ENCODE data around the gene SPOCK1. TPM values are rescaled to one million over a fixed set of nuclear protein-coding genes. Genes with fewer than 3 reads are reported as not detected.

The SPOCK1 gene
- total and polyA plus RNA-seq, 2 experiments from 2014 or later, result 268 to 471 TPM

- peaks cover 38% of the 10 kb centered on the region for H3K4me1 ChIP-seq (ENCODE audit: insufficient read depth)
- H3K36me3 ChIP-seq (ENCODE audit: low read depth), result no peaks in the 10 kb centered on the region
- TF ChIP-seq EZH2 (IDR thresholded peaks at IDR 0.05; ENCODE audit: insufficient read depth, poor library complexity, severe bottlenecking) (no peak), EZH2phosphoT487 (IDR thresholded peaks at IDR 0.05; ENCODE audit: insufficient read depth, low read depth) (no peak)
- no peaks in the 10 kb centered on the region for H3K9me2 ChIP-seq (ENCODE audit: insufficient read depth)
- DNase-seq, result no peak
- peaks cover 16% of the 10 kb centered on the region for H3F3A ChIP-seq (ENCODE audit: insufficient read depth)
- H3K27me3 ChIP-seq (replicated peaks; ENCODE audit: insufficient read depth), result no peaks in the 10 kb centered on the region
- in situ Hi-C loops (cut with MboI), result loop anchor here (25.0 kb wide), 1 partner anchor 497 kb away; no protein-coding TSS in a partner anchor
- H3K9me3 ChIP-seq (ENCODE audit: low read depth), result no peaks in the 10 kb centered on the region
- H3K27ac ChIP-seq, result peak overlapping the region; percentile 82; the same call in 1 of the 2 replicates
- H2AFZ ChIP-seq, result no peak overlapping the region
- peaks cover 42% of the 10 kb centered on the region for H3K79me2 ChIP-seq (ENCODE audit: insufficient read depth)
- no peak overlapping the region for H3K4me3 ChIP-seq
- 100% methylated on average over 2 of the region's 2 CpGs for WGBS, 2 experiments (ENCODE audit: low coverage in 1 of 2, low lambda C conversion rate in 2 of 2, missing lambda C conversion rate in 2 of 2)
- no peak overlapping the region for H3K9ac ChIP-seq
- H3K4me2 ChIP-seq (ENCODE audit: unreplicated experiment), result peak overlapping the region; percentile 80
- H4K20me1 ChIP-seq (ENCODE audit: insufficient read depth), result no peaks in the 10 kb centered on the region
These were observed 189.8 kb downstream of the SPOCK1 start for GRCh38 chr5:137309290-137309689.

GRCh38 chr5:137308311-137308710, 190.8 kb downstream of the SPOCK1 start:
- H3K4me1 ChIP-seq (ENCODE audit: insufficient read depth), result peaks cover 38% of the 10 kb centered on the region
- no peak for TF ChIP-seq EZH2 (IDR thresholded peaks at IDR 0.05; ENCODE audit: insufficient read depth, poor library complexity, severe bottlenecking)
- no peaks in the 10 kb centered on the region for H4K20me1 ChIP-seq (ENCODE audit: insufficient read depth)
- H3K4me2 ChIP-seq (ENCODE audit: unreplicated experiment), result no peak overlapping the region
- H3K27ac ChIP-seq, result no peak overlapping the region
- 95 to 100% methylated on average over 3 of the region's 3 CpGs for WGBS, 2 experiments (ENCODE audit: low coverage in 1 of 2, low lambda C conversion rate in 2 of 2, missing lambda C conversion rate in 2 of 2)
- H2AFZ ChIP-seq, result no peak overlapping the region
- no peak overlapping the region for H3K9ac ChIP-seq
- no peaks in the 10 kb centered on the region for H3K9me3 ChIP-seq (ENCODE audit: low read depth)
- H3K27me3 ChIP-seq (replicated peaks; ENCODE audit: insufficient read depth), result no peaks in the 10 kb centered on the region
- in situ Hi-C loops (cut with MboI), result loop anchor here (25.0 kb wide), 1 partner anchor 496 kb away; no protein-coding TSS in a partner anchor
- H3K79me2 ChIP-seq (ENCODE audit: insufficient read depth), result peaks cover 46% of the 10 kb centered on the region
- no peaks in the 10 kb centered on the region for H3K36me3 ChIP-seq (ENCODE audit: low read depth)
- no peaks in the 10 kb centered on the region for H3K9me2 ChIP-seq (ENCODE audit: insufficient read depth)
- DNase-seq, result no peak
- no peak overlapping the region for H3K4me3 ChIP-seq
- H3F3A ChIP-seq (ENCODE audit: insufficient read depth), result peaks cover 16% of the 10 kb centered on the region

GRCh38 chr5:137306903-137307302, 192.2 kb downstream of the SPOCK1 start:
- DNase-seq, result no peak
- Histone ChIP-seq H3K4me2 (ENCODE audit: unreplicated experiment) (no peak overlapping the region), H3K79me2 (ENCODE audit: insufficient read depth) (peaks cover 49% of the 10 kb centered on the region), H3K4me1 (ENCODE audit: insufficient read depth) (peaks cover 38% of the 10 kb centered on the region), H3K27me3 (replicated peaks; ENCODE audit: insufficient read depth) (no peaks in the 10 kb centered on the region), H3K9me3 (ENCODE audit: low read depth) (no peaks in the 10 kb centered on the region), H3K9ac (no peak overlapping the region), H3K9me2 (ENCODE audit: insufficient read depth) (no peaks in the 10 kb centered on the region), H3K27ac (no peak overlapping the region), H3K4me3 (no peak overlapping the region), H2AFZ (no peak overlapping the region), H4K20me1 (ENCODE audit: insufficient read depth) (no peaks in the 10 kb centered on the region), H3F3A (ENCODE audit: insufficient read depth) (peaks cover 16% of the 10 kb centered on the region), H3K36me3 (ENCODE audit: low read depth) (no peaks in the 10 kb centered on the region)
- no peak for TF ChIP-seq EZH2phosphoT487 (IDR thresholded peaks at IDR 0.05; ENCODE audit: insufficient read depth, low read depth)
- TF ChIP-seq EZH2 (IDR thresholded peaks at IDR 0.05; ENCODE audit: insufficient read depth, poor library complexity, severe bottlenecking), result no peak
- 92 to 99% methylated on average over 3 of the region's 3 CpGs for WGBS, 2 experiments (ENCODE audit: low coverage in 1 of 2, low lambda C conversion rate in 2 of 2, missing lambda C conversion rate in 2 of 2)
- in situ Hi-C loops (cut with MboI), result loop anchor here (25.0 kb wide), 1 partner anchor 495 kb away; no protein-coding TSS in a partner anchor

GRCh38 chr5:137305971-137306602, 193.0 kb downstream of the SPOCK1 start:
- in situ Hi-C loops (cut with MboI), result loop anchor here (25.0 kb wide), 1 partner anchor 494 kb away; no protein-coding TSS in a partner anchor
- peaks cover 50% of the 10 kb centered on the region for H3K79me2 ChIP-seq (ENCODE audit: insufficient read depth)
- H2AFZ ChIP-seq, result no peak overlapping the region
- peaks cover 16% of the 10 kb centered on the region for H3F3A ChIP-seq (ENCODE audit: insufficient read depth)
- H3K9me2 ChIP-seq (ENCODE audit: insufficient read depth), result no peaks in the 10 kb centered on the region
- no peak for DNase-seq
- no peaks in the 10 kb centered on the region for H3K9me3 ChIP-seq (ENCODE audit: low read depth)
- no peaks in the 10 kb centered on the region for H4K20me1 ChIP-seq (ENCODE audit: insufficient read depth)
- H3K4me3 ChIP-seq, result no peak overlapping the region
- H3K36me3 ChIP-seq (ENCODE audit: low read depth), result no peaks in the 10 kb centered on the region
- no peak overlapping the region for H3K9ac ChIP-seq
- peaks cover 35% of the 10 kb centered on the region for H3K4me1 ChIP-seq (ENCODE audit: insufficient read depth)
- no peak for TF ChIP-seq EZH2phosphoT487 (IDR thresholded peaks at IDR 0.05; ENCODE audit: insufficient read depth, low read depth)
- no peak for TF ChIP-seq EZH2 (IDR thresholded peaks at IDR 0.05; ENCODE audit: insufficient read depth, poor library complexity, severe bottlenecking)
- WGBS, 2 experiments (ENCODE audit: low coverage in 1 of 2, low lambda C conversion rate in 2 of 2, missing lambda C conversion rate in 2 of 2), result 90% methylated on average over 8 of the region's 8 CpGs
- H3K4me2 ChIP-seq (ENCODE audit: unreplicated experiment), result no peak overlapping the region
- no peaks in the 10 kb centered on the region for H3K27me3 ChIP-seq (replicated peaks; ENCODE audit: insufficient read depth)
- H3K27ac ChIP-seq, result no peak overlapping the region
